ENCODE results near the gene MPST.
A peak's percentile ranks its signal among the peaks of the same experiment; 100 is the strongest.
"Not testable (repeated sequence)": the region's sequence is repeated elsewhere in the genome, so short reads cannot be mapped to it uniquely, and the experiment has no call there.

Gene MPST

GRCh38 chr22:37063431-37064420 is 44.2 kb downstream of the MPST start:
- no peak for DNase-seq

GRCh38 chr22:37064553-37064952 is 45.0 kb downstream of the MPST start:
- DNase-seq: no peak

- DNase-seq: no peak
Observed at GRCh38 chr22:37065180-37065579, 45.6 kb downstream of the MPST start.

GRCh38 chr22:37065961-37066360 is 46.4 kb downstream of the MPST start:
- no peak for DNase-seq

GRCh38 chr22:37067428-37067827 is 47.9 kb downstream of the MPST start:
- no peak for DNase-seq

GRCh38 chr22:37068859-37069258 is 49.3 kb downstream of the MPST start:
- no peak for DNase-seq

GRCh38 chr22:37069319-37069718 is 49.8 kb downstream of the MPST start:
- no peak for DNase-seq

- no peak for DNase-seq
Observed at GRCh38 chr22:37069719-37070118, 50.2 kb downstream of the MPST start.

GRCh38 chr22:37070334-37070733 is 50.8 kb downstream of the MPST start:
- DNase-seq: no peak

- DNase-seq: no peak
Observed at GRCh38 chr22:37070744-37071143, 51.2 kb downstream of the MPST start.

GRCh38 chr22:37071850-37072592 is 52.5 kb downstream of the MPST start:
- DNase-seq: not testable (repeated sequence)

- no peak for DNase-seq
Observed at GRCh38 chr22:37072673-37073072, 53.1 kb downstream of the MPST start.

- DNase-seq: no peak
Observed at GRCh38 chr22:37074537-37074936, 55.0 kb downstream of the MPST start.

GRCh38 chr22:37075046-37075445 is 55.5 kb downstream of the MPST start:
- DNase-seq: no peak

GRCh38 chr22:37075822-37076433 is 56.4 kb downstream of the MPST start:
- DNase-seq: no peak

GRCh38 chr22:37077802-37078448 is 58.4 kb downstream of the MPST start:
- peak; percentile 92 for DNase-seq

GRCh38 chr22:37079158-37079557 is 59.6 kb downstream of the MPST start:
- peak; percentile 51 for DNase-seq
